Measurements from ENCODE around the gene ZNF341. TPM values are rescaled to one million over a fixed set of nuclear protein-coding genes. Genes with fewer than 3 reads are reported as not detected.

ZNF341 gene
- total RNA-seq, 2 donors from 2014 or later: 1.8 to 2.3 TPM

- H3K4me1 ChIP-seq (ENCODE audit: control insufficient read depth in 1 of 2, low read depth in 2 of 2): peaks cover 0 to 8% of the 10 kb centered on the region in 2 donors
- H3K27ac ChIP-seq: no peak overlapping the region
- DNase-seq (ENCODE audit: low spot score): no peak
- no peaks in the 10 kb centered on the region for H3K36me3 ChIP-seq
- ATAC-seq (ENCODE audit: insufficient number of reproducible peaks, low FRiP score, low read depth): no peak
- no peaks in the 10 kb centered on the region for H3K9me3 ChIP-seq
- no peak overlapping the region for H3K4me3 ChIP-seq
- no peaks in the 10 kb centered on the region for H3K27me3 ChIP-seq (replicated peaks; ENCODE audit: insufficient read depth)
- TF ChIP-seq CTCF (IDR thresholded peaks at IDR 0.05): no peak
Observed at GRCh38 chr20:33787253-33787891, 55.6 kb downstream of the ZNF341 start.

GRCh38 chr20:33788351-33789049 is 56.7 kb downstream of the ZNF341 start:
- ATAC-seq (ENCODE audit: insufficient number of reproducible peaks, low FRiP score, low read depth) (no peak), DNase-seq (ENCODE audit: low spot score) (no peak)
- Histone ChIP-seq H3K27me3 (replicated peaks; ENCODE audit: insufficient read depth) (no peaks in the 10 kb centered on the region), H3K27ac (no peak overlapping the region), H3K4me1 (ENCODE audit: control insufficient read depth in 1 of 2, low read depth in 2 of 2) (peaks cover 0 to 8% of the 10 kb centered on the region in 2 donors), H3K9me3 (no peaks in the 10 kb centered on the region), H3K36me3 (no peaks in the 10 kb centered on the region), H3K4me3 (no peak overlapping the region)
- TF ChIP-seq CTCF (IDR thresholded peaks at IDR 0.05): no peak

- no peak for TF ChIP-seq CTCF (IDR thresholded peaks at IDR 0.05)
- H3K27me3 ChIP-seq (replicated peaks; ENCODE audit: insufficient read depth): no peaks in the 10 kb centered on the region
- no peaks in the 10 kb centered on the region for H3K9me3 ChIP-seq
- H3K4me3 ChIP-seq: no peak overlapping the region
- H3K4me1 ChIP-seq (ENCODE audit: control insufficient read depth in 1 of 2, low read depth in 2 of 2): peaks cover 0 to 8% of the 10 kb centered on the region in 2 donors
- no peaks in the 10 kb centered on the region for H3K36me3 ChIP-seq
- ATAC-seq (ENCODE audit: insufficient number of reproducible peaks, low FRiP score, low read depth) (no peak), DNase-seq (ENCODE audit: low spot score) (peak; percentile 20)
- no peak overlapping the region for H3K27ac ChIP-seq
Observed at GRCh38 chr20:33789109-33789857, 57.5 kb downstream of the ZNF341 start.

GRCh38 chr20:33789858-33790182 is 58.0 kb downstream of the ZNF341 start:
- Histone ChIP-seq H3K4me3 (no peak overlapping the region), H3K9me3 (no peaks in the 10 kb centered on the region), H3K27ac (no peak overlapping the region), H3K4me1 (ENCODE audit: control insufficient read depth in 1 of 2, low read depth in 2 of 2) (peaks cover 0 to 8% of the 10 kb centered on the region in 2 donors), H3K27me3 (replicated peaks; ENCODE audit: insufficient read depth) (no peaks in the 10 kb centered on the region), H3K36me3 (no peaks in the 10 kb centered on the region)
- ATAC-seq (ENCODE audit: insufficient number of reproducible peaks, low FRiP score, low read depth): no peak
- no peak for TF ChIP-seq CTCF (IDR thresholded peaks at IDR 0.05)
- no peak for DNase-seq (ENCODE audit: low spot score)

GRCh38 chr20:33790566-33790965 is 58.8 kb downstream of the ZNF341 start:
- Histone ChIP-seq H3K9me3 (no peaks in the 10 kb centered on the region), H3K27ac (no peak overlapping the region), H3K4me1 (ENCODE audit: control insufficient read depth in 1 of 2, low read depth in 2 of 2) (peaks cover 0 to 8% of the 10 kb centered on the region in 2 donors), H3K4me3 (no peak overlapping the region), H3K27me3 (replicated peaks; ENCODE audit: insufficient read depth) (no peaks in the 10 kb centered on the region), H3K36me3 (no peaks in the 10 kb centered on the region)
- ATAC-seq (ENCODE audit: insufficient number of reproducible peaks, low FRiP score, low read depth): no peak
- no peak for TF ChIP-seq CTCF (IDR thresholded peaks at IDR 0.05)
- no peak for DNase-seq (ENCODE audit: low spot score)
